ENCODE data around the gene PKDCC. TPM values are rescaled to one million over a fixed set of nuclear protein-coding genes. Genes with fewer than 3 reads are reported as not detected.

The PKDCC gene, protein sequence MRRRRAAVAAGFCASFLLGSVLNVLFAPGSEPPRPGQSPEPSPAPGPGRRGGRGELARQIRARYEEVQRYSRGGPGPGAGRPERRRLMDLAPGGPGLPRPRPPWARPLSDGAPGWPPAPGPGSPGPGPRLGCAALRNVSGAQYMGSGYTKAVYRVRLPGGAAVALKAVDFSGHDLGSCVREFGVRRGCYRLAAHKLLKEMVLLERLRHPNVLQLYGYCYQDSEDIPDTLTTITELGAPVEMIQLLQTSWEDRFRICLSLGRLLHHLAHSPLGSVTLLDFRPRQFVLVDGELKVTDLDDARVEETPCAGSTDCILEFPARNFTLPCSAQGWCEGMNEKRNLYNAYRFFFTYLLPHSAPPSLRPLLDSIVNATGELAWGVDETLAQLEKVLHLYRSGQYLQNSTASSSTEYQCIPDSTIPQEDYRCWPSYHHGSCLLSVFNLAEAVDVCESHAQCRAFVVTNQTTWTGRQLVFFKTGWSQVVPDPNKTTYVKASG
- total RNA-seq (2014; rRNA removed; shearing (Covaris generic)), result 9.9 and 12.8 TPM in 2 replicates
- polyA plus RNA-seq (2016; fragmentation: Nextera tagmentation; extraction: Ambion mirVana), result 0.95 and 1.2 TPM in 2 replicates

DNA sequence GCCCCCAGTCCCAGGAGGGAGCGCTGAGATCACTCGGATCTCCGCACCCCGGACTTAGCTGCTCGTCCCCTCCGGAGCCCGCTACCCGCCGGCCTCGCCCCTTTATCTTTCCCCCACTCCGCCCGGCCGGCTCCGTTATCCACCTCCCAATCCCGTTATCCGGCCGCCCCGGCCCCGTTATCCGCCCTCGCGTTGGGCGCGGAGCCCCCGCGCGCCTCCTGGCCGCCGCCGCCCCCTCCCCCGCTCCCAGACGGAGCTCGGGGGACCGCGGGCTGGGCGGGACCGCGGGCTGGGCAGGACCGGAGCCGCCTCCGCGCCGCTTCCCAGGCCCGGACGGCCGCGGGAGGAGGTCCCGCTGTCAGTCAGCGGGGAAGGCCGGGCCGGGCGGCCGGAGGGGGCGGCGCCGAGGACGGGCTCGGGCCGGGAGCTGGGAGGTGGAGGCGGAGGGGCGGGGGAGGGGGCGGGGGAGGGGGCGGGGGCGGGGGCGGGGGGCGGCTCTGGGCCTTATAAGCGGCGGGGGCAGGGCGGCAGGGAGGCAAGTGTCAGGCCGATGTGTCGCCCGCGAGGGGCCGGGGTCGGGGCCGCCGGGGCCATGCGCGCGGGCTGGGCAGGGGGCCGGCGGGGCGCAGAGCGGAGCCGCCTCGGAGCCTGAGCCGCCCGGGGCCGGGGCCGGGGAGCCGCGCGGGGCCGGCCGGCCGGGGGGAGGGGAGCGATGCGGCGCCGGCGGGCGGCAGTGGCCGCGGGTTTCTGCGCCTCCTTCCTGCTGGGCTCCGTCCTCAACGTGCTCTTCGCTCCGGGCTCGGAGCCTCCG is at the start of gene PKDCC:
Gene PKDCC (plus strand): TSS at position 534 of the 811 bp plus-strand sequence. CDS start 179 bp downstream, at position 713.
- H3K4me1 ChIP-seq (ENCODE audit: insufficient read depth), result peaks cover 21% of the 10 kb centered on the region
- peak within 1 kb of the TSS; percentile 76 for H3K9ac ChIP-seq
- in situ Hi-C loops (cut with MboI), result no loop called here

DNA sequence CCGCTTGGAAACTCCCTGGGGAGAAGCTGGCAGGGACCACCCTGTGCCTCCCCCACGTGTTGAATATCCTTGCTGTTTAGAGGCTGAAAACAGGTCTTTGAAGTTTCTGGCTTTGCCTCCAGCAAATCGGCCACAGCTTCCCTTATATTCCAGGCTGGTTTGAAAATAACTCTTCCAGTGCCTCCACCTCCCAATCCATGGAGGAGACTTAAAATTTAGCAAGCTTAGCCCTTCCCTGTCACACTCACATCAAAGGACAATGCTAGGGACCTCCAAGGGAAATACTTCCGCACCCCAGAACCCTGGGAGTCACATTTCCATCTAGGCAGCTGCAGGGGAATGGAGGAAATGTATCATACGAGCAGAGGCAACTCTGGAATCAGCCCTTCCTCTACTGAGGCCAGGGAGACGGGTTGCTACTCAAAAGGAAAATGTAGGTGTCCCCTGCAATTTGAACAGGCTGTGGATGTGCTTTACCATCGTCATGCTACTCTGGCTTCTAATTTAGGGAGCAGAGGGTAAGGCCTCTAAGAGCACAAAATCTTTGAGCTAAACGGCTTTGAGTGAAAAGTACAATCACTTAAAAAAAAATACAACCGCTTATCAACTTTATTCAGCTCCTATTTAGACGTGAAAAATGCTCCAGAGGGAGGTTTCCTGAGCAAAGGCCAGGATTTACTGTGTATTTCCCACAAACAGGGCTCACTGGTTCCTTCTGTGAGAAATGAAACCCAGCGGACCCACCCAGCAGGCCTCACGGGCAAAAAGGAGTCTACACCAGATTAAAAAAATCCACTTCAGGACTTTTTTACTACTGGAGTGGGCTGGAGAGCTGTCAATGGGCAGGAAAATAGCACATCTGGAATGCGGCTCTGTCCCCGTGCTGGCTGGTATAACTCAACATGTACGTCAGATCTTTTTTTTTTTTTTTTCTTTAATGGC is 49.4 kb upstream of the PKDCC start:
- no peaks in the 10 kb centered on the region for H3K9me3 ChIP-seq (ENCODE audit: low read depth)
- in situ Hi-C loops (cut with MboI), result no loop called here
- no peaks in the 10 kb centered on the region for H3K9me2 ChIP-seq (ENCODE audit: insufficient read depth)
- no peak overlapping the region for H3K27ac ChIP-seq
- no peak overlapping the region for H3K9ac ChIP-seq
- 43% methylated on average over 15 of the region's 15 CpGs for WGBS, 2 experiments (ENCODE audit: low coverage in 1 of 2, low lambda C conversion rate in 2 of 2, missing lambda C conversion rate in 2 of 2)
- DNase-seq, result peak; percentile 58
- no peak overlapping the region for H3K4me3 ChIP-seq
- H4K20me1 ChIP-seq (ENCODE audit: insufficient read depth), result no peaks in the 10 kb centered on the region
- 0 out of 2 replicates have a peak, but pooled peaks cover 3% of the 10 kb centered on the region for H3F3A ChIP-seq (ENCODE audit: insufficient read depth)
- H3K4me1 ChIP-seq (ENCODE audit: insufficient read depth), result 0 out of 2 replicates have a peak, but pooled peaks cover 5% of the 10 kb centered on the region
- TF ChIP-seq EZH2 (IDR thresholded peaks at IDR 0.05; ENCODE audit: insufficient read depth, poor library complexity, severe bottlenecking) (no peak), EZH2phosphoT487 (IDR thresholded peaks at IDR 0.05; ENCODE audit: insufficient read depth, low read depth) (no peak)
- H3K27me3 ChIP-seq (replicated peaks; ENCODE audit: insufficient read depth), result no peaks in the 10 kb centered on the region
- H3K36me3 ChIP-seq (ENCODE audit: low read depth), result no peaks in the 10 kb centered on the region
- H3K4me2 ChIP-seq (ENCODE audit: unreplicated experiment), result no peak overlapping the region
- peak overlapping the region; percentile 0; the same call in 1 of the 2 replicates for H2AFZ ChIP-seq
- no peaks in the 10 kb centered on the region for H3K79me2 ChIP-seq (ENCODE audit: insufficient read depth)

More for the DNA sequence above, at the start of gene PKDCC:
- H3K4me2 ChIP-seq (ENCODE audit: unreplicated experiment), result peak within 1 kb of the TSS; percentile 94
- no peaks in the 10 kb centered on the region for H3F3A ChIP-seq (ENCODE audit: insufficient read depth)
- DNase-seq, result peak; percentile 86
- H3K27me3 ChIP-seq (replicated peaks; ENCODE audit: insufficient read depth), result no peaks in the 10 kb centered on the region
- no peaks in the 10 kb centered on the region for H3K9me3 ChIP-seq (ENCODE audit: low read depth)
- no peaks in the 10 kb centered on the region for H3K9me2 ChIP-seq (ENCODE audit: insufficient read depth)
- peak within 1 kb of the TSS; percentile 74 for H2AFZ ChIP-seq
- H4K20me1 ChIP-seq (ENCODE audit: insufficient read depth), result no peaks in the 10 kb centered on the region
- 0 to 1% methylated on average over 4 to 89 of the region's 111 CpGs for WGBS, 2 experiments (ENCODE audit: low coverage in 1 of 2, low lambda C conversion rate in 2 of 2, missing lambda C conversion rate in 2 of 2)
- H3K4me3 ChIP-seq, result peak within 1 kb of the TSS; percentile 70
- TF ChIP-seq EZH2phosphoT487 (IDR thresholded peaks at IDR 0.05; ENCODE audit: insufficient read depth, low read depth), result no peak
- TF ChIP-seq EZH2 (IDR thresholded peaks at IDR 0.05; ENCODE audit: insufficient read depth, poor library complexity, severe bottlenecking), result no peak
- H3K36me3 ChIP-seq (ENCODE audit: low read depth), result no peaks in the 10 kb centered on the region
- H3K27ac ChIP-seq, result no peak within 1 kb of the TSS
- H3K79me2 ChIP-seq (ENCODE audit: insufficient read depth), result peaks cover 18% of the 10 kb centered on the region; the same call in 1 of the 2 replicates

DNA sequence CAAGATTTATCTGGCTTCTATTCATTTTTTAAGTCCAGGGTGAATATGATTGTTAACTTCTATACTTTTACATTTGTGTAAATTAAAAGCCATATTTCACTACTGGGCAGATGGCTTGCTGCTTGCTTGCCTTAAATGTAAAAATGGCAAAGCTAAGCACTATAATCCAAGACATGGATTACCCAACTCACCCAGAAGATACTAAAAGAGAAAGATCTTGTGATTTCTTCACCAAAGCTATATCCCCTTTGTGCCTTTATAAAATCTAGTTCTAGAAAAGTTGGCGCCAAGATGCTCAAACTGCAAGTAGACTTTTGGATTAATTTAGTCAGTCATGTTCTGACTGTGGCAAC is 48.7 kb upstream of the PKDCC start:
- no peak overlapping the region for H3K4me2 ChIP-seq (ENCODE audit: unreplicated experiment)
- no peaks in the 10 kb centered on the region for H3K9me2 ChIP-seq (ENCODE audit: insufficient read depth)
- no peak overlapping the region for H2AFZ ChIP-seq
- H3K9ac ChIP-seq, result no peak overlapping the region
- H3K79me2 ChIP-seq (ENCODE audit: insufficient read depth), result no peaks in the 10 kb centered on the region
- no peaks in the 10 kb centered on the region for H3K36me3 ChIP-seq (ENCODE audit: low read depth)
- H3F3A ChIP-seq (ENCODE audit: insufficient read depth), result 0 out of 2 replicates have a peak, but pooled peaks cover 3% of the 10 kb centered on the region
- H3K9me3 ChIP-seq (ENCODE audit: low read depth), result no peaks in the 10 kb centered on the region
- DNase-seq, result no peak
- TF ChIP-seq EZH2phosphoT487 (IDR thresholded peaks at IDR 0.05; ENCODE audit: insufficient read depth, low read depth) (no peak), EZH2 (IDR thresholded peaks at IDR 0.05; ENCODE audit: insufficient read depth, poor library complexity, severe bottlenecking) (no peak)
- H3K27ac ChIP-seq, result no peak overlapping the region
- in situ Hi-C loops (cut with MboI), result no loop called here
- no peaks in the 10 kb centered on the region for H3K27me3 ChIP-seq (replicated peaks; ENCODE audit: insufficient read depth)
- H3K4me3 ChIP-seq, result no peak overlapping the region
- 0 out of 2 replicates have a peak, but pooled peaks cover 5% of the 10 kb centered on the region for H3K4me1 ChIP-seq (ENCODE audit: insufficient read depth)
- 33 to 58% methylated on average over 1 of the region's 1 CpG for WGBS, 2 experiments (ENCODE audit: low coverage in 1 of 2, low lambda C conversion rate in 2 of 2, missing lambda C conversion rate in 2 of 2)
- no peaks in the 10 kb centered on the region for H4K20me1 ChIP-seq (ENCODE audit: insufficient read depth)
